Chondrocyte (in vitro differentiated cells): ENCODE data around the gene HS6ST2. TPM values are rescaled to one million over a fixed set of nuclear protein-coding genes. Genes with fewer than 3 reads are reported as not detected.

Source experiments
- DNase-seq: peaks from one replicate; pipeline ENCODE4 v3.0.0; 2021; ENCODE audit warnings: mixed read lengths, low spot score
- H3K27ac Mint-ChIP-seq: one replicate; pipeline ENCODE4 v1.8.0; 2021; ENCODE audit warnings: mild to moderate bottlenecking, moderate library complexity, mixed read lengths; ENCODE audit not compliant: unreplicated experiment
- H3K27me3 Mint-ChIP-seq: 2 replicates; pipeline ENCODE4 v1.8.0; 2021; ENCODE audit warnings: low read depth, mixed read lengths
- H3K36me3 Mint-ChIP-seq: 2 replicates; pipeline ENCODE4 v1.8.0; 2021; ENCODE audit warnings: low read depth, mixed read lengths
- H3K4me1 Mint-ChIP-seq: 2 replicates; pipeline ENCODE4 v1.8.0; 2021; ENCODE audit warnings: low read depth, mild to moderate bottlenecking, mixed read lengths
- H3K4me3 Mint-ChIP-seq: one replicate; pipeline ENCODE4 v1.8.0; 2021; ENCODE audit warnings: mild to moderate bottlenecking, moderate library complexity, mixed read lengths; ENCODE audit not compliant: unreplicated experiment
- H3K9me3 Mint-ChIP-seq: 2 replicates; pipeline ENCODE4 v1.8.0; 2021; ENCODE audit warnings: low read depth, mixed read lengths
- CTCF ChIP-seq: fragments of 200-600 bp; sonication (generic); IDR thresholded peaks from 2 replicates; pipeline ENCODE4 v1.5.0; 2021; ENCODE audit warnings: antibody characterized with exemption, mild to moderate bottlenecking, moderate library complexity
- total RNA-seq: library from RNA; stranded (reverse); gene quantifications from 3 replicates; pipeline ENCODE4 v1.2.1, GENCODE V29; 2021

Gene HS6ST2
- total RNA-seq, 1 donor from 2014 or later = 1.9 TPM

DNA sequence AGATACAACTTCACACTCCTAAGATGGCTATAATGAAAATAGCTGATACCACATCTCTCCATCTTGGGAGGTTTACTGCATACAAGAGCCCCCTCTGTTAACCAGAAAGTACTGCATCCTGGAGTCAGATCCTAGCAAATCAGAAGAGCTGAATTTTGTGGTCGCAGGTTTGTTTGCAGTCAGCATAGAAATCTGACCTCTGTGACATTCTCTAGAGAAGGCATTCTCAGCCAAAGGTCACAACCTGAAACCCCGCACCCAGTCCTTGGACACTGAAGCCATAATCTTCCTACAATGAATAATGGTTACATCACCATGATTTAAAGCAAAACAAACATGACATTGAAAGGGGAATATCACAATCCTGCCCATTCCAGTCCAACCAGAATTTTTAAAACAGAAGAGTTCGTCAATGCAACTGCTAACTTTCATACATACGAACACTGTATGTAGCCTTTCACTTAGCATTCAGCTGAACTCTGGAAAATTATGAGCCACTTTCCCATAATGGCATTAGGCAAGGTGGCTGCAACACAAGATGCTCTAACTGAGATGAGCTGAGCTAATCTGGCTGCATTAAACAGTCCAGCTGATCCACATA, 17.6 kb downstream of the HS6ST2 start:
- no peaks in the 10 kb centered on the region for H3K9me3 Mint-ChIP-seq
- no peak overlapping the region for H3K27ac Mint-ChIP-seq
- peaks cover 3% of the 10 kb centered on the region for H3K36me3 Mint-ChIP-seq
- H3K4me3 Mint-ChIP-seq = no peak overlapping the region
- no peaks in the 10 kb centered on the region for H3K4me1 Mint-ChIP-seq
- peak; percentile 57 for TF ChIP-seq CTCF
- DNase-seq = no peak
- H3K27me3 Mint-ChIP-seq = no peaks in the 10 kb centered on the region

GRCh38 chrX:132933170-132933569, 25.3 kb downstream of the HS6ST2 start:
- TF ChIP-seq CTCF = no peak
- no peak for DNase-seq
- no peaks in the 10 kb centered on the region for H3K36me3 Mint-ChIP-seq
- no peaks in the 10 kb centered on the region for H3K27me3 Mint-ChIP-seq
- peaks cover 3% of the 10 kb centered on the region for H3K9me3 Mint-ChIP-seq
- H3K27ac Mint-ChIP-seq = no peak overlapping the region
- H3K4me3 Mint-ChIP-seq = no peak overlapping the region
- H3K4me1 Mint-ChIP-seq = no peaks in the 10 kb centered on the region

GRCh38 chrX:132924426-132924825, 34.0 kb downstream of the HS6ST2 start:
- Mint-ChIP-seq H3K27ac (no peak overlapping the region), H3K4me3 (no peak overlapping the region), H3K9me3 (no peaks in the 10 kb centered on the region), H3K27me3 (no peaks in the 10 kb centered on the region), H3K36me3 (no peaks in the 10 kb centered on the region), H3K4me1 (no peaks in the 10 kb centered on the region)
- no peak for DNase-seq
- no peak for TF ChIP-seq CTCF

DNA sequence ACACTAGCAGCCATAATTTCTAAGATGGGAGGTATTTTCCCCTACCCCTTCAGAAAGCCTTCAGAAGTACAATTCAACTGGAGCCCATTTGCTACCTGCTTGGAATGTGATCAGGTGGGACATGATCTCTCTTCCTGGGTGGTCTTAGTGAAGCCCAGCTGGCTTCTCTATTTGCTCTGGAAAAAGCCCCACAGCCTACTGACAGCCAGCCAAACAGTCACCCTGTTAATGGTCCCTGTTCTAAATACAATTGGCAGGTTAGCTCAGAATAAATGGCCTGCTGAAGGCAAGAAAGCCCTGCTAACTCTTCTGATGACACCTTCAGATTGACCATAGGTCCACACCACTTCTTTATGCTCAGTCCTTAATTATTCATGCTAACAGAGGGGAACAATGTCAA, 39.9 kb downstream of the HS6ST2 start:
- Mint-ChIP-seq H3K9me3 (no peaks in the 10 kb centered on the region), H3K4me3 (no peak overlapping the region), H3K27ac (no peak overlapping the region), H3K36me3 (no peaks in the 10 kb centered on the region), H3K27me3 (no peaks in the 10 kb centered on the region), H3K4me1 (no peaks in the 10 kb centered on the region)
- no peak for TF ChIP-seq CTCF
- DNase-seq = no peak

GRCh38 chrX:132916349-132916748, 42.1 kb downstream of the HS6ST2 start:
- Mint-ChIP-seq H3K27ac (no peak overlapping the region), H3K9me3 (peaks cover 4% of the 10 kb centered on the region), H3K36me3 (no peaks in the 10 kb centered on the region), H3K4me3 (no peak overlapping the region), H3K27me3 (no peaks in the 10 kb centered on the region), H3K4me1 (no peaks in the 10 kb centered on the region)
- DNase-seq = no peak
- TF ChIP-seq CTCF = no peak
